Astrocyte of the spinal cord (primary cell): Measurements from ENCODE around the gene FRMD4B.
"Not testable (repeated sequence)": the region's sequence is repeated elsewhere in the genome, so short reads cannot be mapped to it uniquely, and the experiment has no call there.

Experiments
- DNase-seq: peaks from one replicate; pipeline ENCODE4 v3.0.0; 2011; ENCODE audit warnings: low read depth, low spot score
- H3K4me3 ChIP-seq: 2 replicates; pipeline ENCODE4 v1.5.1; 2011; ENCODE audit warnings: low read depth, mild to moderate bottlenecking, low read length, moderate library complexity
- CTCF ChIP-seq: IDR thresholded peaks from 2 replicates; pipeline ENCODE4 v1.5.1; 2012; ENCODE audit warnings: low read depth, mild to moderate bottlenecking, low read length, inconsistent platforms
- in situ Hi-C: cut with HindIII; loops from 2 replicates; pipeline ENCODE4 v1.10.0; 2017; ENCODE audit warnings: low sequenced_read_pairs

FRMD4B gene

GRCh38 chr3:69328963-69329302, 57.0 kb downstream of the FRMD4B start:
- H3K4me3 ChIP-seq, result no peak overlapping the region
- no peak for TF ChIP-seq CTCF
- DNase-seq, result no peak
- in situ Hi-C loops, result no loop called here

GRCh38 chr3:69328103-69328962, 57.6 kb downstream of the FRMD4B start:
- in situ Hi-C loops, result no loop called here
- no peak overlapping the region for H3K4me3 ChIP-seq
- no peak for DNase-seq
- no peak for TF ChIP-seq CTCF

- no peak overlapping the region for H3K4me3 ChIP-seq
- no peak for TF ChIP-seq CTCF
- no peak for DNase-seq
- in situ Hi-C loops, result no loop called here
Observed at GRCh38 chr3:69326855-69327300, 59.0 kb downstream of the FRMD4B start.

- TF ChIP-seq CTCF, result no peak
- no peak overlapping the region for H3K4me3 ChIP-seq
- in situ Hi-C loops, result no loop called here
- DNase-seq, result no peak
Observed at GRCh38 chr3:69325151-69325550, 60.7 kb downstream of the FRMD4B start.

- TF ChIP-seq CTCF, result peak; percentile 31
- no peak for DNase-seq
- in situ Hi-C loops, result no loop called here
- no peak overlapping the region for H3K4me3 ChIP-seq
Observed at GRCh38 chr3:69324362-69325025, 61.4 kb downstream of the FRMD4B start.

GRCh38 chr3:69323941-69324340, 61.9 kb downstream of the FRMD4B start:
- in situ Hi-C loops, result no loop called here
- TF ChIP-seq CTCF, result no peak
- no peak for DNase-seq
- H3K4me3 ChIP-seq, result no peak overlapping the region

- in situ Hi-C loops, H3K4me3 ChIP-seq, DNase-seq: not testable (repeated sequence)
Observed at GRCh38 chr3:69322512-69322911, 63.4 kb downstream of the FRMD4B start.
